GM18951 (cell line): ENCODE data around the gene RBM38.

ENCODE experiments used
- POLR2A ChIP-seq: IDR thresholded peaks from 4 replicates; pipeline ENCODE4 v1.6.1; 2011; ENCODE audit warnings: mild to moderate bottlenecking; ENCODE audit not compliant: insufficient read length, insufficient read depth; ENCODE audit errors: extremely low read depth
- in situ Hi-C: fragments of 300-500 bp; cut with MboI; formaldehyde crosslinking; loops from one replicate; pipeline ENCODE4 v1.12.0; 2022; ENCODE audit warnings: low sequenced_read_pairs, mixed read lengths, inconsistent platforms; ENCODE audit not compliant: unreplicated experiment

RBM38 gene

DNA sequence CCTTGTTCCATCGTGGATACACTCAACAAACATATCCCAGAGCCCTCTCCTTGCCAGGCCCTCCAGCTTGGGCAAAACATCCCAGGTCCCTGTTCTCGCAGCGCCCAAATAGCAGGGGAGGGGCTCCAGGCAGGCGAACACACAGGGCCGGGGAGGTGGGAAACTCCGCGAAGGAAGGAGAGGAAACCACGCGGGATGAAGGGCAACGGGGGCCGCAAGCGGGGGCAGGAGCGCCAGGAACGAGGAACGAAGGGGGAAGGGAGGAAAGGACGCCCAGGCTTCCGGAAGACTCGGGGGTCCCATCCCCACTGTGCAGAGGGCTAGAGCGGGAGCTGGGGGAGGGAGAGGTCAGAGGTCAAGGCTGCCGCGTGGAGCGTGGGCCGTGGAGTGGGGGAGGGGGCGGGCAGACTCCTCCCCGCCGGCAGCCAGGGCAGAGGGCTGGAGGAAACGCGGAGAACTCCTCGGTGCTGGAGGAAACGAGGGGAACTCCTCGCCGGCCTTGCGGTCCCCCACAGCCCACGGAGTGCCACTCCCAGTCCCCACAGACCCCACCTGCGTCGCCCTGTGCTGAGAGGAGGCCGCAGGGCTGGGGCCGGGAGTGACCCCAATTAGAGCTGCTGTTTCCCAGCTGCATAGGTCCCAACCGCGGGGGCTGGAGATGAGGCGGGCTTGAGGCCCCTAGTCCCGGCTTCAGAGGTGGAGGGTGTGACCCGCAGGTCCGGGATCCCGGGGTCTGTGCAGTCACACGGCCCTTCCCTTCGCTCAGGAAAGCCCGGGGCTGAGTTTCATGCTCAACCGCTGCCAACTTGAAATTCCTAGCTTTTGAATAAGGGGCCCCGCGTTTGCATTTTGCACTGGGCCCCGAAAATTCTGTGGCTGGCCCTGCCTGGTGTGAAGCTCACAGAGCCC, 1.2 kb upstream of the RBM38 start:
- in situ Hi-C loops: loop anchor here (5.0 to 25.0 kb wide), 3 partner anchors 92 to 822 kb away; no protein-coding TSS in a partner anchor
- peak; percentile 18 for TF ChIP-seq POLR2A

DNA sequence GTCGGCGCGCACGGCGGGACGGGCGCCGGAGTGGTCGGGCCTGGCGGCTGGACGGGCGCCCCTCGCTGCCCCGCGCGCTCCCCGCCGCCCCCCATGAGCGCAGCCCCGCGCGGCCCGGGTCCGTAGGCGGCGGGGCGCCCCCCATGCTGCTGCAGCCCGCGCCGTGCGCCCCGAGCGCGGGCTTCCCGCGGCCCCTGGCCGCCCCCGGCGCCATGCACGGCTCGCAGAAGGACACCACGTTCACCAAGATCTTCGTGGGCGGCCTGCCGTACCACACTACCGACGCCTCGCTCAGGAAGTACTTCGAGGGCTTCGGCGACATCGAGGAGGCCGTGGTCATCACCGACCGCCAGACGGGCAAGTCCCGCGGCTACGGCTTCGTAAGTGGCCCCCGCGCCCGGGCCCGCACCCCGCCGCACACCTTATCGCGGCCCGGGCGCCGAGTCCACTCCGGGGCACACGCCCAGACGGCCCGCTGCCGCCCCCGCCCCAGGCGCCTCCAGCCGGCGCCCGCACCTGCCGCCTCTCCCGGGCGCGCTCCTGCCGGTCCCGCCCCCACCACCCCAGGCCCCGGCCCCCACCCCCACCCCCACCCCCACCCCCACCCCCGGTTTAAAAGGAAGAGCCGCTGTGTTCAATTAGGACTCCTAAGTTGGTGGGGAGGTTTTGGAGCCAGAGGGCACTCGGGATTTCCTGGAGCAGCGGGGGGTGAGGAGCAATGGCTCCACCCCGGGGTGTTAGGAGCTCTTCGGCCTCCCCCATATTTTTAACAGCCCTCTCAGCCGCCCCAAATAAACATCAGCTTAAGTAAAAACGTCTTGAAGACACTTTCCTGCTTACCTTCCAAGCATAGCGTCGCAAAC, 474 bp downstream of the RBM38 start:
- peak; percentile 90 for TF ChIP-seq POLR2A
- in situ Hi-C loops: loop anchor here (5.0 to 25.0 kb wide), 2 partner anchors 91 to 821 kb away; no protein-coding TSS in a partner anchor

DNA sequence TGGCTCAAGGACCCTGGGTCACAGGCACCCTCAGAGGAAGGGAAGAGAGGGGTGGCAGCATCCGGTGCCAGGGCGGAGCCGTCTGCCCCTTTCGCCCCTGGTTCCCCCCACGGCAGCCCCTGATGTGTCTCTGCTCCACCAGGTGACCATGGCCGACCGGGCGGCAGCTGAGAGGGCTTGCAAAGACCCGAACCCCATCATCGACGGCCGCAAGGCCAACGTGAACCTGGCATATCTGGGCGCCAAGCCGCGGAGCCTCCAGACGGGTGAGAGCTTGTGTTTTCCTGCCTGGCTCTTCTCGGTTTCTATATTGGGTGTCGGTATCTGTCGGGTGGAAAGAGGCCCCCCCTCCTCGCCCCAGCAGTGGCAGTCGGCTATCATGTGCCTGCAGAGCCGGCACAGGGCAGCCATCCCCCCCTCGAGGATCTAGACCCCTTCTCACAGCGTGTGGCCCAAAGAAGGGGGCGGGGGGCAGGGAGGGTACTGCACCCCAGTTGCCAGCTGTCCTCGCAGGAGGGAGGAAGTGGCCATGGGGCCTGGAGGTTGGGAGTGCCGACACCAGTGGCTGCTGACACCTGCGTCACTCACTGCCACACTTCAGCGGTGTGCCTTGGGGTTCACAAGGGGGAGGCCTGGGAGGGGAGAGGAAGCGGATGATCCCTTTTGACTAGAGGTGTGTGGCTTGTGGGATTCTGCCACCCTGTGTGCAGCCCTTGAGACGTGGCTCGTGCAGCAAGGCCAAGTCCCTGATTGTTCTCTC, 1.5 kb downstream of the RBM38 start:
- TF ChIP-seq POLR2A: no peak
- in situ Hi-C loops: loop anchor here (5.0 to 25.0 kb wide), 2 partner anchors 90 to 820 kb away; no protein-coding TSS in a partner anchor

DNA sequence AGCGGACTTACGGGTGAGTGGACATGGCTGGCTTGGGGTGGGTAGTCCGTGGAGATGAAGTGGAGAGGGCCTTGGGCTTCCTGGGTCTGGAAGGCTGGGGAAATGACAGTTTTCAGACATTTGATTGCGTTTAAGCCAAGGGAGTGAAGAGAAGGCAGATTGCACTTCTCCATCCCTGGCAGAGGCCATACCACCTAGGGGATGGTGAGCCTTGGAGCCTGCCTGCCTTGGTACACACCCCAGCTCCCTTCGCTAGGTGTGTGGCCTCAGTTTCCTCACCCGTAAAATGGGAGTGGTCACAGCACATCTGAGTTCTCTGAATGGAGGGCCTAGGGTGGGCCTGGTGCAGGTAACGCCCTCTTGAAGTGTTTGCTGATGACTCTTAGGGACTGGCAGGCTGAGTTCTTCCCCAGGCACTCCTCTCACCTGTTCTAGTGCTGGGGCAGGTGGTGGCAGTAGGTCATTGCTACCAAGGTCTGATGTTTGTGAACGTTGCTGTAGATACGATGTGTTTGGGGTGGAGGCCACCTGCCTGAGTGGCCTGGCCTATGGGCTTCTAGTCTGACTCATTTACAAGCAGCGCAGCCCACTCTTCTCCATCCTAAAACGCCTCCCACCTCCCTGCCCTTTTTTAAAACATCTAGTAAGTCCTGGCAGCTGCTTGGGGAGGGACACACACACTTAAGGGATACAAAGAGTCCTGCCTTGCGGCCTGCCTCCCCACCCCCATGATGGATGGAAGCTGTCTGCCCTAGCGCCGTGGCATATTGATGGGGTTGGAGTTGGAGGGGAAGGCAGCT, 2.3 kb downstream of the RBM38 start:
- TF ChIP-seq POLR2A: no peak
- in situ Hi-C loops: loop anchor here (5.0 to 25.0 kb wide), 2 partner anchors 89 to 819 kb away; no protein-coding TSS in a partner anchor

DNA sequence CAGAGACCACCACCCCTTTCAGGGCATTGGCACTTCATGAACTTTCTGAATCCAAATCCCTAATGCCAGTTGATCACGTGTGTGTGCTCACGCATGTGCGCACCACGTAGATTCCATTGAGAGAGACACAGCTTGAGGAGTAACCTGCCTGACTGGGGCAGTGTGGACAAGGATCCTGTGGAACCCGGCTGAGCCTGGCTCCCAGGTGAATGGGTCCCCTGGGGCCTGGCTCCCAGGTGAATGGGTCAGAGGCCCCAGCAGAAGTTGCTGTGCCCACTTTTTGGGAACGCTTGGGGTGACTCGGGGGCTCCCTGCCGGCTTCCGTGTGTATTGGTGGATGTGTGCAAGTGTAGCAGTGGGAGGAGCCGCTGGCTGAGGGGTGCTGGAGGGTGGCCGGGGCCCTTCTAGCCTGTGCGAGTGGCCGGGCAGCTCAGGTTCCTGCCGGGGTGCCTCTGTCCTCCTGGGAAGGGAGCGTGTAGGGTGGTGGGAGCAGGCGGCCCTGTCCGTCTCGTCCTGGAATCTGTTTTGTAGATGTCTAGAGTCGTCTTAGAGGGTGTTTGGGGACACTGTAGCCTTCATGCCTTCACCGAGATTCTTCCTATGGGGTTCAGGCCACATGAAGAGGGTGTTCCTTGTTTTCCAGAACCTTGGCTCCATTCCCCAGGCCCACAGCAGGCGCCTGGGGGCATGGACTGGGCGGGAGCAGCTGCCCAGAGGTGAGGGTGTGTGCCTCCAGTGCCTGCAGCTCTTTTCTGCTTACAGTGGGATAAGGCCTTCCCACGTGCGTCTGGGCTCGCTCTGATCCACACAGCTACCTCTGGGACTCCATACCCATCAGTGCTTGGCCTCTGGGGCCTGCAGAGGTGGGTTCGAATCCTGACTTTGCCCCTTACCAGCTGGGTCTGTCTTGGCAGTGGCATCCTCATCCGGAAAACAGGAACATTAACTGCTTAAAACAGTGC, 3.2 kb downstream of the RBM38 start:
- in situ Hi-C loops: loop anchor here (5.0 to 25.0 kb wide), 2 partner anchors 88 to 818 kb away; no protein-coding TSS in a partner anchor
- no peak for TF ChIP-seq POLR2A

DNA sequence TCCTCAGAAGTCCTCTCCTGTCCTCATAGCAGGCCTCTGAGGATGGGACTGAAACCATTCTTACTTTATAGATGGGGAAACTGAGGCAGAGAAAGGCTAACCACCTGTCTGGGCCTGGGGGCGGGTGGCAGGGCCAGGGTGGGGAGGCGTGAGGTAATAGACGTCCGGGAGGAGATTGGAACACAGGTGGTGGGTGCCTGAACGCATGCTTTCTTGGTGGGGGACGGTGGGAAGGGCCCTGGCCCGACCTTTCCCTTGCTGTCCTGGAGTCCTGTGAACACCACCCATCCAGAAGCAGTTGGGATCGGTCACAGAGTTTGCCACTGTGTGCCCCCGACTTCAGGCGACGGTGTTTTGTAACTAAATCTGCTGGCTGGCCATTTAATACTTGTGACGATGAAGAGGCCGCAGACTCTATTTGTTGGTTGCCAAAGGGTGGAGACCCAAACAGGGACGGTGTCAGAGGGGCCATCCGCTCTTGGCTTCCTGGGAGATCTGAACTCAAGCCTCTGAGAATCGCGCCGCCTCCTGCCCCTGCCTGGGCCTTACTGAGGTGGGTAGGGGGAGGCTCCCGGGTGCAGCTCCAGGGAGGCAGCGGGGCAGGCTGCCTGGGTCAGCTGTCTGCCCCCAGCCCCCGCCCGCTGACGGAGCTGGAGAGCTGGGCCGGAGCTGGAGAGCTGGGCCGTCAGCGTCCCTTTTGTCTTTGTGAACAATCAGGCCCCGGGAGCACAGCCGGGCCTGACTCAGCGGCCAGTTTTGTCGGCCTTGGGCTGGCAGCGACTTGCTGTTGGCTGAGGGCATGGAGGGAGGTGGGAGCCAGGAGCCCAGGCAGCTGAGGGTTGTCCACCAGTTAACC, 4.1 kb downstream of the RBM38 start:
- in situ Hi-C loops: loop anchor here (25.0 kb wide), 1 partner anchor 817 kb away; no protein-coding TSS in a partner anchor

DNA sequence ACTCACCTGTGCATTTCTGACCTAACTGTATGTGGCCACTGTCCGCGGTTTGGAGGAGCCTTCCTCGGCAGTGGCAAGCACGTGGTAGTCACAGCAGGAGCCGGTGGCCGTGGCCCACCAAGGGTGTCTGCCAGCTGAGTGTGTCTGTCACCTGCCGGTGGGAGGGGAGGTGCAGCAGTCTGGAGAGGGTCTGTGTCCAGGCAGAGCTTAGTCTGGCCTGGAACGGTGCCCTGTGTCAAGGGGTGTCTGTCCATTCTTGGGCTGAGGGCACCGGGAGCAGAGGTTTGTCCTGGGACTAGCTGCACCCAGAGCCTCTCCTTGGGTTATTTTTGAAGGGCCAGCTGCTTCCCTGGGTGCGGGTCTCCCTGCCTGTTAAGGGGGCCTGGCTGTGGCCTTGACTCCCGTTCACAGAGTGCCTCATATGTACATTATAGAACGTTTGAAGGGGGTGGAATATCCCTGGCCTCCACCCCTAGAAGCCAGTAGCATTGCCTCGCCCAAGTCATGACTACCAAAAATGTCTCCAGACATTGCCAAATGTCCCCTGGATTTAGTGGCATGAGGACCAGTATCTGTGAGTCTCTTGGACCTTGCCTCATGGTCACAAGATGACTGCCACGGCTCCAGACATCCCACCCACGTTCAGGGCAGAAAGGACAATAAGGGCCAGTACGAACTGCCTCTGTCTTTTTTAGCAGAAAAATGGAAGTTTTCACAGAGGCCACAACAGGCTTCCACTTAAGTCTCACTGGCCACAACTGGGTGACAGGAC, 5.2 kb downstream of the RBM38 start:
- TF ChIP-seq POLR2A: no peak
- in situ Hi-C loops: loop anchor here (25.0 kb wide), 1 partner anchor 816 kb away; no protein-coding TSS in a partner anchor

More for the DNA sequence above, 4.1 kb downstream of the RBM38 start:
- TF ChIP-seq POLR2A: no peak

DNA sequence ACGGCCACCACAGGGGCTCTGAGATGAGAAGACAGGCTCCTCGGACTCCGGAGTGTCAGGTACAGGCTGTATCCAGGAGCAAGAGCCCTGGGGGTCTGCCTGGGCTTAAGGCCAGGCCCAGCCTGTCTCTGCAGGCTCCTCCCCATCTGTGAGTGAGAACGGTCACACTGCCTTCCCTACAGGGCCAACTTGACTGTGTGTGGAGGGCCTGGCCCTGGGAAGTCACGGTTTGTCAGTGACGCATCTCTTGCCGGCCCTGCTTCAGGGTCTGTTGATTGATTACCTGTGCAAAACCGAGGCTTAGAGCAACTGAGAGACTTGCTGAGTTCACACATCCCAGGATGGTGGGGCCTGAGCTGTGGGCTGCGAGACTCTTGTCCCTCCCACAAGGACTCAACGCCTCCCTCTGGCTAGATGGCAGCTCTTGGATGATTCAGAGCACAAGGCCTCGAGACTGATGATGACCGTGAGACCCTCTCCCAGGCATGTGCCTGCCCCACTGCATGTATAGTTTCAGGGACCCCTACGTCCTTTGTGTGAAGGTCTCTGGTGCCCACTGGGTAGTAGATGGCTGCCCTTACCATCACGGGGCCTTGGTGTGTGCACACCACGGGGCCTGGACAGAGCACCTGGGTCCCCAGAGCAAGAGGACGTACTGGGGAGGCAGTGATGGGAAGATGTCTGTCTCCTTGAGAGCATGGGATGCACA, 5.9 kb downstream of the RBM38 start:
- TF ChIP-seq POLR2A: no peak
- in situ Hi-C loops: loop anchor here (25.0 kb wide), 1 partner anchor 815 kb away; no protein-coding TSS in a partner anchor
